Fibroblast of upper back skin (primary cell): ENCODE results near the gene PPL.
"Not testable (repeated sequence)": the region's sequence is repeated elsewhere in the genome, so short reads cannot be mapped to it uniquely, and the experiment has no call there.

ENCODE experiments used
- DNase-seq: peaks from one replicate; pipeline ENCODE4 v3.0.0-alpha.2; 2013

The PPL gene

GRCh38 chr16:4904108-4904941 lies 32.6 kb downstream of the PPL start:
- no peak for DNase-seq

DNA sequence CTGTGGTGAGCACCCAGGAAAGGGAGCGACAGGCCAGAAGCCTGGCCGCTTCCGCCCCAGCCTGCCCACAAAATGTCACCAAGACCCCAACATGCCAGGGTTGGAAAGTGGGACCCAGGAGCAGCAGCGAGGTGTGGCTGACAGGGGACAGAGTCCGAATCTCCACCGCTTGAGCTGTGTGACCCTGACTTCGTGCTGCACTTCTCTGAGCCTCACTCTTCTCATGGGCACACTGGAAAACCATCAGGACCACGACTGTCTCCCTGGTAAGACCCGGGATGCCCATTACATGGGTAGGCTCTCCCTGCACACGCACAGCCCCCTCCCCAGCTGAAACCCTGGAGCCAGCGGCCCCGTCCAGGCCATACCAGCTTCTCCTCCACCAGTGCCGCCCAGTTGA lies 34.9 kb downstream of the PPL start:
- no peak for DNase-seq

DNA sequence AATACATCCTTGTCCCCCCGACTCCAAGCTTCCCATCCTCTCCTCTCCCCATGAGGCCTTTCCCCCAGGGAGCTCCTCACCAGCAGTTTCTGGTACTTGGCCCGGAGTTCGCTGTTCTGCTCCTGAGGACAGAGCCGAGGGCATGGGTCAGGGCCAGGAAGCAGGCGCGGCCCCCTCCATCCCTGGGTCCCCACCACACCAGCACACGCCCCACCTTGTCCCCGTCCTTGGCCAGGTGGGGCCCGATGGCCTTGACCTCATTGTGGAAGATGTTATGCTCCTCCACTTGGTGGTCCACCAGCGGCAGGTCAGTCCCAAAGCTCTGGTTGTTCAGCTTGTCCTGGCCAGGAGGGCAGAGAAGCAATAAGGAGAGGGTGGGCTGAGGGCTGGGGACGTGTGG lies 36.2 kb downstream of the PPL start:
- no peak for DNase-seq

DNA sequence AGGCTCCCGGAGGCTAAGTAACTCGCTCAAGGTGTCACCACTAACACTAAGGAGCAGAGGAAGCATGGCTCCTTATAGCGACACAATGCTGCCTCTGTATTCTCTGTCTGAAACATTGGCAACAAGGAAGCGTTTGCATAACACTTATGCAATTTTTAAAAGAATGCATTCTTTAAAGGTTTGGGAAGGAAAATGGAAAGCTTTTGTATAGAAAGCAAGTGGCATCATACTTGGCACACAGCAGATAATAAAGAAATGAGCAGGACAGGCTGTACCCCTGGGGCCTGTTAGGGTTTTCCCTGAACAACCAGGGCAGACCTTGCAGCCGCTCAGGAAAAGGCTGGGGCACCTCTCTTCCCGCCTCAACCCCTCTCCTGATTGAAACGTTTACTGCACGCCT lies 36.9 kb downstream of the PPL start:
- DNase-seq = no peak

DNA sequence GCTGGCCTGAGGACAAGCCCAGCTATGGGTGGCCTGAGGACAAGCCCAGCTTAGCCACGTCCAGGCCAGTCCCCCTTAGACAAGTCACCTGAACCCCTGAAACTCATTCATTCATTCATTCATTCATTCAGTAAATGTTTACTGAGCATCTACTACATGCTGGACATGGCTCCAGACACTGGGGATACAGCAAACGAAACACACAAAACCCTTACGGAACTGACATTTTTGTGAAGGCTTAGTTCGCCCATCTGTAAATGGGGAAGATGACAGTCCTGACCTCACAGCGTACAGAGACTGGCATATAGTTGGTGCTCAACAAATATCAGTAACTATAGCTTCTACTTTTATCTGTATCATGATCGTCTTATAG lies 37.5 kb downstream of the PPL start:
- DNase-seq = no peak

- DNase-seq = no peak
Observed at GRCh38 chr16:4898811-4899473, 38.0 kb downstream of the PPL start.

- DNase-seq = no peak
Observed at GRCh38 chr16:4897328-4897727, 39.6 kb downstream of the PPL start.

DNA sequence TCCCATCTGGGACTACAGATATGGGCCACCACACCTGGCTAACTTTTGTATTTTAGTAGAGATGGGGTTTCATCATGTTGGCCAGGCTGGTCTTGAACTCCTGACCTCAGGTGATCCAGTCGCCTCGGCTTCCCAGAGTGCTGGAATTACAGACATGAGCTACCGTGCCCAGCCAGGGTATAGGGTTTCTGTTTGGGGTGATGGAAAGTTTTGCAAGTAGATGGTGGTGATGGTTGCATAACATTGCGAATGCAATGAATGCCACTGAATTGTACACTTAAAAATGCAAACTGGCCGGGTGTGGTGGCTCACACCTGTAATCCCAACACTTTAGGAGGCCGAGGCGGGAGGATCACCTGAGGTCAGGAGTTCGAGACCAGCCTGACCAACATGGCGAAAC lies 40.2 kb downstream of the PPL start:
- DNase-seq = not testable (repeated sequence)

- no peak for DNase-seq
Observed at GRCh38 chr16:4895366-4895765, 41.6 kb downstream of the PPL start.

- DNase-seq = no peak
Observed at GRCh38 chr16:4894276-4895150, 42.4 kb downstream of the PPL start.

GRCh38 chr16:4893103-4893862 lies 43.7 kb downstream of the PPL start:
- DNase-seq = no peak

DNA sequence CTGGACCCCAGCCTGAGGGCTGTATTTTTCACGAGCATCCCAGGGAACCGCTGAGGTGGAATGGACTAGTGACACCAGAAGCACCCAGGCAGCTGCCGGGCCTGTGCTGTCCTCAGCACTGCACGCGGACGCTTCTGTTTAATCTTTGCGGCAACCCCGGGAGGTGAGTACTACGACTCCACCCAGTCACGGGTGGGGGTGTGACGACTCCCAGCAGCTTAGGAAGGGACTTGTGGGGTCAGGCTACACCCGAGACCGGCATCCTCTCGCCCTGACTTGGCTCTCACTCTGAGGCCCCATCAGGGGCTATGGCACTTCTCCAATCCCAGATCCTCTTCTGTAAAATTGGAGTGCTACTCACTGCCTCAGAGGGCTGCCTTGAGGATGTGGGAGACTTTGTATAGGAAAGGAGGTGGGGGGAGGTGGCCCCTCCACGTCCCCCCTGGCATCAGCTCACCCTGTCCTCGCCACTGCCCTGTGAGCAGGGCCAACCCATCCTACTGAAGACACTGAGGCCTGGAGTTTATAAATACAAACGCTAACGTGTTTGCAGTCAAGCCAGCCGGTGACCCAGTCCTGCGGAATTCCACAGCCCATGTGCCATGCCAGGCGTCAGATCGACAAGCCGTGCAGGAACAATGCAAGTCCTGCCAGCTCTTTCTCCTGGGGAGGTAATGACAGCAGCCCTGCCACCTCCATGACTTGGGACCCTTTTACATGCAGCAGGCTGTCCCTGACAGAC lies 44.4 kb downstream of the PPL start:
- peak; percentile 40 for DNase-seq

DNA sequence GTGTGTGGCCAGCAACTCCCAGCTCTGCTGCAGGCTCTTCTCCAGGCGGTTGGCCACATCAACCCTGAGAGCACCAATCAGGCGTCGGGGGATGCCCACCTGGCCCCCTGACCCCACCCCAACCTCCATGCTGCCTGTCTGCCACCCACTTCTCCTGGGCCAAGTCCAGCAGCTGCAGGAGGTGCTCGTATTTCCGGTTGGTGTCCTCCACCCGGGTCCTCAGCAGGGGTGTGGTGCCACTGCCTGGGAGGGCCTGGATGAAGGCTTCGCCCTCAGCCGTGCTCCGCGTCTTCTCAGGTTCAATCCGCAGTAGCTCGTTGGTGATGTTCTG lies 45.1 kb downstream of the PPL start:
- no peak for DNase-seq

GRCh38 chr16:4891097-4891885 lies 45.7 kb downstream of the PPL start:
- DNase-seq = no peak

- no peak for DNase-seq
Observed at GRCh38 chr16:4890686-4891085, 46.3 kb downstream of the PPL start.

GRCh38 chr16:4890026-4890425 lies 46.9 kb downstream of the PPL start:
- DNase-seq = no peak

GRCh38 chr16:4888428-4889135 lies 48.4 kb downstream of the PPL start:
- no peak for DNase-seq

- DNase-seq = no peak
Observed at GRCh38 chr16:4886151-4886550, 50.8 kb downstream of the PPL start.

DNA sequence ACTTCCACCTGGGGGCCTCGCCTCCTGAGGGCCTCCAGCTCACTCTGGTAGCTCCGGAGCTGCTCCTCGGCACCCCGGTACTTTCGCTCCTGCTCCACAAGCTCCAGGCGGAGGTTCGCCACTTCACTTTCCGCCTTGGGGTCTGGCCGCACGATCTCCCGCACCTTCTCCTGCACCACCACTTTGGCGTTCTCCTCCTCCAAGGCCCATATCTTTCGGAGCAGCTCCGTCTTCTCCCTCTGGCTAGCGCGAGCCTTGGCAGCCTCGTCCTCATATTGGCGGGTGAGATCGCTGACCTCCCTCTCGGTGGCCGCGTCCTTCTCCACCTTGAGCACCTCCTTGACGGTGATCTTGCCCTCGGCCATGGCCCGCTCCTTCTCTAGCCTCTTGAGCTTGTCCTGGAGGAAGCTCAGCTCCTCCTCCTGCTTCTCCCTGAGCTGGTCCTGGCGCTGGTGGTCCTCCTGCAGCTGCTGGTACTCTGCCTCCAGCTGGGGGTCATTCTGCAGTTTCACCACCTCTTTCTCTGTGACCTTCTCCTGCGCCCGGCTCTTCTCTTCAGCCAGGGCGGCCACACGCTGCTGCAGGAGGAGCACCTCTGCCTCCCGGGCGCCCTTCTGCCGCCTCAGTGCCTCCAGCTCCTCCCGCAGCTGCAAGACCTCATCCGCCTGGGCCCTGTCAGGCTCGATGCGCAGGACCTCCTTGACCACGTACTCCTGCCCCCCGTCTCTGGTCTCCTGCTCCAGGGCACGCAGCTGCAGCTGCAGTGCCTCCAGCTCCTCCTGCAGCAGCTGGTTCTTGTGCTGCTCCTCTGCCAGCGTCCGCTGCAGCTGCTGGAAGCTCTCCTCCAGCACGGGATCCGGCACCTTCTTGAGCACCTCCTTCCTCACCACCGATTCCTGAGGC lies 51.7 kb downstream of the PPL start:
- no peak for DNase-seq

DNA sequence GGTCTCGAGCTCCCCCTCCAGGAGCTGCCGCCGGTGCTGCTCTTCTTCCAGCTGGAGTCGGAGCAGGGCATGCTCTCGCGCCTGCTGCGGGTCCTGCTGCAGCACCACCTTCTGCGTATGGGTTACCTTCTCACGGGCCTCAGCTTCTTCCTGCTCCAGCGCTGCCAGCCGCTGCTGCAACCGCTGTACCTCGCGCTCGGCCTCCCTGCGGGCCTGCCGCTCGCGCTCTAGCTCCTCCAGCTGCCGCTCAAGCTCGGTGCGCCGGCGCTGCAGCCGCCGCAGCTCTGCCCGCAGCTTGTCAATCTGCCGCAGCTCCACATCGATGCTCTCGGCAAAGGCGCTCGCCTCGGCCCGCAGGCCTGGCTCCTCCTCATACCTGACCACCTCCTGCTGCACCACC lies 52.7 kb downstream of the PPL start:
- no peak for DNase-seq
